Hematopoietic multipotent progenitor cell treated with erythropoietin and hydrocortisone succinate and interleukin-3 and kit ligand, for 6 days (in vitro differentiated cells): ENCODE data around the gene CRISP2.

Experiments
- DNase-seq: peaks from one replicate; pipeline ENCODE4 v3.0.0-alpha.2; 2015

CRISP2 gene

GRCh38 chr6:49653942-49654341 is 59.4 kb downstream of the CRISP2 start:
- DNase-seq = no peak

GRCh38 chr6:49653438-49653837 is 59.9 kb downstream of the CRISP2 start:
- no peak for DNase-seq

GRCh38 chr6:49651239-49651638 is 62.1 kb downstream of the CRISP2 start:
- DNase-seq = no peak

GRCh38 chr6:49649988-49650387 is 63.4 kb downstream of the CRISP2 start:
- no peak for DNase-seq

GRCh38 chr6:49648036-49648435 is 65.3 kb downstream of the CRISP2 start:
- DNase-seq = no peak

- no peak for DNase-seq
Measured at GRCh38 chr6:49647476-49647875, 65.9 kb downstream of the CRISP2 start.

- no peak for DNase-seq
Measured at GRCh38 chr6:49646942-49647341, 66.4 kb downstream of the CRISP2 start.

- DNase-seq = peak; percentile 98
Measured at GRCh38 chr6:49646130-49646824, 67.1 kb downstream of the CRISP2 start.

GRCh38 chr6:49645139-49645538 is 68.2 kb downstream of the CRISP2 start:
- no peak for DNase-seq
